HEK293 (cell line): Measurements from ENCODE around the gene BTG4.

Experiments used
- CTCF ChIA-PET: fragments of 350-600 bp; formaldehyde crosslinking; extraction: SDS; loops from one replicate; lab custom pipeline; 2021; ENCODE audit warnings: antibody characterized with exemption; lab: Yijun Ruan, JAX
- POLR2A ChIA-PET: fragments of 300-600 bp; formaldehyde crosslinking; extraction: SDS; loops from one replicate; lab custom pipeline; 2020; ENCODE audit warnings: antibody characterized with exemption, inconsistent platforms; lab: Yijun Ruan, JAX
- H3K27ac ChIP-seq: fragments of 200-500 bp; sonication (Bioruptor generic); 2 replicates; pipeline ENCODE4 v1.5.1; 2014; ENCODE audit warnings: low read depth, low read length, control low read depth, inconsistent platforms; ENCODE audit errors: extremely low read depth
- H3K36me3 ChIP-seq, 2 experiments: fragments of 200-500 bp in 1 of 2; sonication (Bioruptor generic) in 1 of 2; 1 replicate in 1 of 2; 2 replicates in 1 of 2; pipeline ENCODE4 v1.5.1; 2014 to 2017; ENCODE audit warnings: inconsistent platforms in 2 of 2, low read length in 2 of 2; ENCODE audit not compliant: control insufficient read depth in 2 of 2, insufficient read depth in 1 of 2
- H3K4me1 ChIP-seq: fragments of 200-500 bp; sonication (Bioruptor generic); 2 replicates; pipeline ENCODE4 v1.5.1; 2014; ENCODE audit warnings: mild to moderate bottlenecking, low read length, inconsistent platforms; ENCODE audit not compliant: control insufficient read depth, insufficient read depth
- H3K4me3 ChIP-seq: 2 replicates; pipeline ENCODE4 v1.5.1; 2011; ENCODE audit warnings: low read depth, mild to moderate bottlenecking, control low read depth, low read length, moderate library complexity
- H3K9me3 ChIP-seq: fragments of 200-500 bp; sonication (Bioruptor generic); 2 replicates; pipeline ENCODE4 v1.5.1; 2014; ENCODE audit warnings: low read depth, low read length, inconsistent platforms; ENCODE audit not compliant: control insufficient read depth, insufficient read depth
- FEZF1 ChIP-seq: fragments of 450-650 bp; formaldehyde crosslinking; IDR thresholded peaks from 2 replicates; pipeline ENCODE4 v1.5.1; 2016; ENCODE audit warnings: missing biosample characterization, missing genetic modification characterization
- GLI2 ChIP-seq: fragments of 450-650 bp; formaldehyde crosslinking; IDR thresholded peaks from 2 replicates; pipeline ENCODE4; 2017; ENCODE audit warnings: missing biosample characterization, missing genetic modification characterization, low read depth, borderline replicate concordance
- KLF7 ChIP-seq: fragments of 450-650 bp; formaldehyde crosslinking; IDR thresholded peaks from 2 replicates; pipeline ENCODE4 v1.5.1; 2016; ENCODE audit warnings: missing biosample characterization, missing genetic modification characterization, borderline replicate concordance
- KLF9 ChIP-seq: fragments of 450-650 bp; formaldehyde crosslinking; IDR thresholded peaks from 2 replicates; pipeline ENCODE4 v1.5.1; 2016; ENCODE audit warnings: missing biosample characterization, missing genetic modification characterization, low read depth
- MEIS1 ChIP-seq: sonication (generic); formaldehyde crosslinking; IDR thresholded peaks from 2 replicates; pipeline ENCODE4 v1.8.1; 2022; ENCODE audit warnings: missing genetic modification reagents, mild to moderate bottlenecking, borderline replicate concordance
- MYNN ChIP-seq: fragments of 450-650 bp; formaldehyde crosslinking; IDR thresholded peaks from 2 replicates; pipeline ENCODE4 v1.5.1; 2016; ENCODE audit warnings: missing biosample characterization, missing genetic modification characterization, borderline replicate concordance
- YY2 ChIP-seq: fragments of 450-650 bp; formaldehyde crosslinking; IDR thresholded peaks from 2 replicates; pipeline ENCODE4 v1.5.1; 2016; ENCODE audit warnings: missing biosample characterization, missing genetic modification characterization
- ZFP3 ChIP-seq: fragments of 450-650 bp; formaldehyde crosslinking; IDR thresholded peaks from 2 replicates; pipeline ENCODE4 v1.5.1; 2016; ENCODE audit warnings: low read depth, missing biosample characterization, missing genetic modification characterization
- ZFP37 ChIP-seq: fragments of 450-650 bp; formaldehyde crosslinking; IDR thresholded peaks from 2 replicates; pipeline ENCODE4 v1.5.1; 2016; ENCODE audit warnings: missing biosample characterization, missing genetic modification characterization
- ZNF146 ChIP-seq: fragments of 450-650 bp; formaldehyde crosslinking; IDR thresholded peaks from 2 replicates; pipeline ENCODE4 v1.5.1; 2016; ENCODE audit warnings: missing biosample characterization, missing genetic modification characterization
- ZNF211 ChIP-seq: fragments of 450-650 bp; formaldehyde crosslinking; IDR thresholded peaks from 2 replicates; pipeline ENCODE4 v1.5.1; 2016; ENCODE audit warnings: low read depth, missing biosample characterization, missing genetic modification characterization
- ZNF239 ChIP-seq: fragments of 450-650 bp; formaldehyde crosslinking; IDR thresholded peaks from 2 replicates; pipeline ENCODE4 v1.5.1; 2016; ENCODE audit warnings: missing biosample characterization, missing genetic modification characterization
- ZNF248 ChIP-seq: fragments of 450-650 bp; formaldehyde crosslinking; IDR thresholded peaks from 2 replicates; pipeline ENCODE4 v1.5.1; 2017; ENCODE audit warnings: missing biosample characterization, missing genetic modification characterization
- ZNF354C ChIP-seq: fragments of 450-650 bp; formaldehyde crosslinking; IDR thresholded peaks from 2 replicates; pipeline ENCODE4 v1.5.1; 2016; ENCODE audit warnings: missing biosample characterization, missing genetic modification characterization, low read depth, borderline replicate concordance
- ZNF37A ChIP-seq: fragments of 450-650 bp; IDR thresholded peaks from 2 replicates; pipeline ENCODE4 v1.5.1; 2018; ENCODE audit warnings: missing biosample characterization, missing genetic modification characterization
- ZNF501 ChIP-seq: fragments of 450-650 bp; formaldehyde crosslinking; IDR thresholded peaks from 2 replicates; pipeline ENCODE4 v1.5.1; 2016; ENCODE audit warnings: missing biosample characterization, missing genetic modification characterization
- ZNF549 ChIP-seq: fragments of 450-650 bp; IDR thresholded peaks from 2 replicates; pipeline ENCODE4 v1.5.1; 2018; ENCODE audit warnings: missing biosample characterization, missing genetic modification characterization, mild to moderate bottlenecking, inconsistent platforms, moderate library complexity
- ZNF571 ChIP-seq: fragments of 450-650 bp; formaldehyde crosslinking; IDR thresholded peaks from 2 replicates; pipeline ENCODE4 v1.5.0; 2017; ENCODE audit warnings: missing biosample characterization, missing genetic modification characterization
- ZNF585B ChIP-seq: fragments of 450-650 bp; formaldehyde crosslinking; IDR thresholded peaks from 2 replicates; pipeline ENCODE4 v1.5.1; 2016; ENCODE audit warnings: missing biosample characterization, missing genetic modification characterization
- ZNF600 ChIP-seq: fragments of 450-650 bp; formaldehyde crosslinking; IDR thresholded peaks from 2 replicates; pipeline ENCODE4 v1.5.1; 2016; ENCODE audit warnings: missing biosample characterization, missing genetic modification characterization
- ZNF624 ChIP-seq: fragments of 450-650 bp; formaldehyde crosslinking; IDR thresholded peaks from 2 replicates; pipeline ENCODE4 v1.5.1; 2017; ENCODE audit warnings: missing biosample characterization, missing genetic modification characterization
- TF ChIP-seq, protein P1 (sequence below): fragments of 450-650 bp; formaldehyde crosslinking; IDR thresholded peaks from 2 replicates; pipeline ENCODE4; 2016; ENCODE audit warnings: missing biosample characterization, missing genetic modification characterization
- TF ChIP-seq, protein P2 (sequence below): fragments of 450-650 bp; formaldehyde crosslinking; IDR thresholded peaks from 2 replicates; pipeline ENCODE4 v1.5.1; 2016; ENCODE audit warnings: missing biosample characterization, missing genetic modification characterization
- TF ChIP-seq, protein P3 (sequence below): fragments of 450-650 bp; formaldehyde crosslinking; IDR thresholded peaks from 2 replicates; pipeline ENCODE4 v1.5.1; 2016; ENCODE audit warnings: missing biosample characterization, missing genetic modification characterization
- TF ChIP-seq, protein P4 (sequence below): fragments of 450-650 bp; formaldehyde crosslinking; IDR thresholded peaks from 2 replicates; pipeline ENCODE4 v1.5.1; 2016; ENCODE audit warnings: missing biosample characterization, missing genetic modification characterization
- TF ChIP-seq, protein P5 (sequence below): fragments of 450-650 bp; formaldehyde crosslinking; IDR thresholded peaks from 2 replicates; pipeline ENCODE4 v1.5.1; 2017; ENCODE audit warnings: missing biosample characterization, mild to moderate bottlenecking, missing genetic modification characterization, moderate library complexity
- TF ChIP-seq, protein P6 (sequence below): fragments of 450-650 bp; formaldehyde crosslinking; IDR thresholded peaks from 2 replicates; pipeline ENCODE4 v1.5.1; 2017; ENCODE audit warnings: missing biosample characterization, missing genetic modification characterization

The BTG4 gene

DNA sequence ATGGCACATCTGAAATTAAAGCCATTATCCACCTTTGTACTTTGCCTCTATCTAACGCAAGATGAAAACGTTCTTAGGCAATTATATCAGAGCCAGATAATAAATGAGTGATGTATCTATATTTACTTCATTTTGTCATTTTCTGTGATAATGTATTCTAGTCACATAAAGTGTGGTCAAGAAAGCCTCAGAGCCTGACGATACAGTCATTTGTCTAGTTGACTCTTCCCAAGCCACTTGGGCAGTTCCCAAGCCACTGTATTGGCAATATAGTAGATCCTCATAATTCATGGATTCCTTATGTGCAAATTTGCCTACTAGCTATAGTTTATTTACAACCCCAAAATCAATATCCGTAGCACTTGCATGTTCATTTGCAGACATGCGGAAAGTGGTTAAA lies 10.2 kb upstream of the BTG4 start:
- no peak overlapping the region for H3K4me3 ChIP-seq
- POLR2A ChIA-PET: no interaction called here
- no peaks in the 10 kb centered on the region for H3K9me3 ChIP-seq
- no peaks in the 10 kb centered on the region for H3K4me1 ChIP-seq
- TF ChIP-seq KLF9: no peak
- no peak for TF ChIP-seq MYNN
- no peak for TF ChIP-seq ZNF239 (tag by site-specific recombination)
- no peak for TF ChIP-seq ZFP3 (tag by site-specific recombination)
- no peak for TF ChIP-seq ZNF600 (tag by site-specific recombination)
- no peak for TF ChIP-seq ZNF624 (tag by site-specific recombination)
- TF ChIP-seq, protein P1, sequence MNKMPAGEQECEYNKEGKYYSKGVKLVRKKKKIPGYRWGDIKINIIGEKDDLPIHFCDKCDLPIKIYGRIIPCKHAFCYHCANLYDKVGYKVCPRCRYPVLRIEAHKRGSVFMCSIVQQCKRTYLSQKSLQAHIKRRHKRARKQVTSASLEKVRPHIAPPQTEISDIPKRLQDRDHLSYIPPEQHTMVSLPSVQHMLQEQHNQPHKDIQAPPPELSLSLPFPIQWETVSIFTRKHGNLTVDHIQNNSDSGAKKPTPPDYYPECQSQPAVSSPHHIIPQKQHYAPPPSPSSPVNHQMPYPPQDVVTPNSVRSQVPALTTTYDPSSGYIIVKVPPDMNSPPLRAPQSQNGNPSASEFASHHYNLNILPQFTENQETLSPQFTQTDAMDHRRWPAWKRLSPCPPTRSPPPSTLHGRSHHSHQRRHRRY: no peak
- TF ChIP-seq, protein P2, sequence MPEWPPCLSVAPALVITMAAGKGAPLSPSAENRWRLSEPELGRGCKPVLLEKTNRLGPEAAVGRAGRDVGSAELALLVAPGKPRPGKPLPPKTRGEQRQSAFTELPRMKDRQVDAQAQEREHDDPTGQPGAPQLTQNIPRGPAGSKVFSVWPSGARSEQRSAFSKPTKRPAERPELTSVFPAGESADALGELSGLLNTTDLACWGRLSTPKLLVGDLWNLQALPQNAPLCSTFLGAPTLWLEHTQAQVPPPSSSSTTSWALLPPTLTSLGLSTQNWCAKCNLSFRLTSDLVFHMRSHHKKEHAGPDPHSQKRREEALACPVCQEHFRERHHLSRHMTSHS (tag by site-specific recombination): no peak
- TF ChIP-seq, protein P3, sequence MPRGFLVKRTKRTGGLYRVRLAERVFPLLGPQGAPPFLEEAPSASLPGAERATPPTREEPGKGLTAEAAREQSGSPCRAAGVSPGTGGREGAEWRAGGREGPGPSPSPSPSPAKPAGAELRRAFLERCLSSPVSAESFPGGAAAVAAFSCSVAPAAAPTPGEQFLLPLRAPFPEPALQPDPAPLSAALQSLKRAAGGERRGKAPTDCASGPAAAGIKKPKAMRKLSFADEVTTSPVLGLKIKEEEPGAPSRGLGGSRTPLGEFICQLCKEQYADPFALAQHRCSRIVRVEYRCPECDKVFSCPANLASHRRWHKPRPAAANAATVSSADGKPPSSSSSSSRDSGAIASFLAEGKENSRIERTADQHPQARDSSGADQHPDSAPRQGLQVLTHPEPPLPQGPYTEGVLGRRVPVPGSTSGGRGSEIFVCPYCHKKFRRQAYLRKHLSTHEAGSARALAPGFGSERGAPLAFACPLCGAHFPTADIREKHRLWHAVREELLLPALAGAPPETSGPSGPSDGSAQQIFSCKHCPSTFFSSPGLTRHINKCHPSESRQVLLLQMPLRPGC (tag by site-specific recombination): no peak
- no peak for TF ChIP-seq ZNF549 (tag by site-specific recombination)
- TF ChIP-seq YY2 (tag by site-specific recombination): no peak
- TF ChIP-seq ZNF354C: no peak
- TF ChIP-seq, protein P4, sequence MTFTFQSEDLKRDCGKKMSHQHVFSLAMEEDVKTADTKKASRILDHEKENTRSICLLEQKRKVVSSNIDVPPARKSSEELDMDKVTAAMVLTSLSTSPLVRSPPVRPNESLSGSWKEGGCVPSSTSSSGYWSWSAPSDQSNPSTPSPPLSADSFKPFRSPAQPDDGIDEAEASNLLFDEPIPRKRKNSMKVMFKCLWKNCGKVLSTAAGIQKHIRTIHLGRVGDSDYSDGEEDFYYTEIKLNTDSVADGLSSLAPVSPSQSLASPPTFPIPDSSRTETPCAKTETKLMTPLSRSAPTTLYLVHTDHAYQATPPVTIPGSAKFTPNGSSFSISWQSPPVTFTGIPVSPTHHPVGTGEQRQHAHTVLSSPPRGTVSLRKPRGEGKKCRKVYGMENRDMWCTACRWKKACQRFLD (tag by site-specific recombination): no peak
- no peak for TF ChIP-seq GLI2 (tag by site-specific recombination)
- TF ChIP-seq KLF7 (tag by site-specific recombination): no peak
- CTCF ChIA-PET: interaction anchor here (0.6 kb wide), 2 partner anchors 43 to 68 kb away, joined by 3 to 4 read pairs; no protein-coding TSS in a partner anchor
- no peak overlapping the region for H3K27ac ChIP-seq
- H3K36me3 ChIP-seq: no peaks in the 10 kb centered on the region

DNA sequence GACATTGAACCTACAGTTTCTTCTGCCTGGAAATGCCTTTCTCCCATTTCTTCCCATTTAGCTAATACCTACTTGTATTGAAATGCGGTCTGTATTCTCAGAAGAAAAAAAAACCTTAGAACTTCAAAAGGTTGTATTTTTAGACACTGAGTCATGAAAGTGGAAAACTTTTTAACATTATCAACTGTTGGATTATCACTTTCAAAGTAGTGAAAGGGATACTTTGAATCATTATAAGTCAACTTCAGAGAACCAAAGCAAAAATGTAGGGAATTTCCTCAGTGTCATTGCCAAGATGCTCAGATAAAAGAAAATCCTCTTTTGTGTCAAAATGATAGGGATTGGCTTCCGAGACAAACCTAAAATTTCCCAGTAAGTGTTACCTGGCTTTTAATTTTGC lies 8.9 kb upstream of the BTG4 start:
- Histone ChIP-seq H3K4me1 (no peaks in the 10 kb centered on the region), H3K9me3 (no peaks in the 10 kb centered on the region), H3K36me3 (no peaks in the 10 kb centered on the region), H3K4me3 (no peak overlapping the region), H3K27ac (no peak overlapping the region)
- TF ChIP-seq, protein P2 (tag by site-specific recombination): no peak
- no peak for TF ChIP-seq MEIS1 (CRISPR knock-in tag)
- TF ChIP-seq ZNF501 (tag by site-specific recombination): no peak
- no peak for TF ChIP-seq ZNF585B (tag by site-specific recombination)
- TF ChIP-seq, protein P5, sequence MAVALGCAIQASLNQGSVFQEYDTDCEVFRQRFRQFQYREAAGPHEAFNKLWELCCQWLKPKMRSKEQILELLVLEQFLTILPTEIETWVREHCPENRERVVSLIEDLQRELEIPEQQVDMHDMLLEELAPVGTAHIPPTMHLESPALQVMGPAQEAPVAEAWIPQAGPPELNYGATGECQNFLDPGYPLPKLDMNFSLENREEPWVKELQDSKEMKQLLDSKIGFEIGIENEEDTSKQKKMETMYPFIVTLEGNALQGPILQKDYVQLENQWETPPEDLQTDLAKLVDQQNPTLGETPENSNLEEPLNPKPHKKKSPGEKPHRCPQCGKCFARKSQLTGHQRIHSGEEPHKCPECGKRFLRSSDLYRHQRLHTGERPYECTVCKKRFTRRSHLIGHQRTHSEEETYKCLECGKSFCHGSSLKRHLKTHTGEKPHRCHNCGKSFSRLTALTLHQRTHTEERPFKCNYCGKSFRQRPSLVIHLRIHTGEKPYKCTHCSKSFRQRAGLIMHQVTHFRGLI (tag by site-specific recombination): no peak
- no peak for TF ChIP-seq ZNF248
- TF ChIP-seq, protein P6, sequence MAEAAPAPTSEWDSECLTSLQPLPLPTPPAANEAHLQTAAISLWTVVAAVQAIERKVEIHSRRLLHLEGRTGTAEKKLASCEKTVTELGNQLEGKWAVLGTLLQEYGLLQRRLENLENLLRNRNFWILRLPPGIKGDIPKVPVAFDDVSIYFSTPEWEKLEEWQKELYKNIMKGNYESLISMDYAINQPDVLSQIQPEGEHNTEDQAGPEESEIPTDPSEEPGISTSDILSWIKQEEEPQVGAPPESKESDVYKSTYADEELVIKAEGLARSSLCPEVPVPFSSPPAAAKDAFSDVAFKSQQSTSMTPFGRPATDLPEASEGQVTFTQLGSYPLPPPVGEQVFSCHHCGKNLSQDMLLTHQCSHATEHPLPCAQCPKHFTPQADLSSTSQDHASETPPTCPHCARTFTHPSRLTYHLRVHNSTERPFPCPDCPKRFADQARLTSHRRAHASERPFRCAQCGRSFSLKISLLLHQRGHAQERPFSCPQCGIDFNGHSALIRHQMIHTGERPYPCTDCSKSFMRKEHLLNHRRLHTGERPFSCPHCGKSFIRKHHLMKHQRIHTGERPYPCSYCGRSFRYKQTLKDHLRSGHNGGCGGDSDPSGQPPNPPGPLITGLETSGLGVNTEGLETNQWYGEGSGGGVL (tag by site-specific recombination): no peak
- TF ChIP-seq FEZF1 (tag by site-specific recombination): no peak
- no peak for TF ChIP-seq ZNF211 (tag by site-specific recombination)
- no peak for TF ChIP-seq ZFP37 (tag by site-specific recombination)
- no peak for TF ChIP-seq ZNF37A (tag by site-specific recombination)
- TF ChIP-seq ZNF571 (tag by site-specific recombination): no peak
- TF ChIP-seq ZNF146: no peak
- POLR2A ChIA-PET: no interaction called here
- CTCF ChIA-PET: no interaction called here
